Testis (tissue), 3 donors: Measurements from ENCODE around the gene CALHM2. TPM values are rescaled to one million over a fixed set of nuclear protein-coding genes. Genes with fewer than 3 reads are reported as not detected.

Source experiments
- DNase-seq: peaks from one replicate; pipeline ENCODE4 v3.0.0-alpha.2; 2019
- H3K27ac ChIP-seq, 2 donors: fragments of 200-600 bp; sonication (generic); one replicate each; pipeline ENCODE4 v1.5.1; 2019
- H3K27me3 ChIP-seq: fragments of 200-600 bp; sonication (generic); one replicate; pipeline ENCODE4 v1.5.1; 2019
- H3K36me3 ChIP-seq: fragments of 200-600 bp; sonication (generic); one replicate; pipeline ENCODE4 v1.5.1; 2017; ENCODE audit warnings: low read depth; ENCODE audit errors: missing control alignments
- H3K4me1 ChIP-seq: fragments of 200-600 bp; sonication (generic); one replicate; pipeline ENCODE4 v1.5.1; 2019
- H3K4me3 ChIP-seq, 2 donors: fragments of 200-600 bp; sonication (generic); one replicate each; pipeline ENCODE4 v1.5.1; 2017 to 2019
- H3K9me3 ChIP-seq: fragments of 200-600 bp; sonication (generic); one replicate; pipeline ENCODE4 v1.5.1; 2017
- CTCF ChIP-seq, 3 experiments: fragments of 450-650 bp in 2 of 3; fragments of 200-600 bp in 1 of 3; sonication (generic) in 1 of 3; IDR thresholded peaks; one replicate each; pipeline ENCODE4 v1.5.1; 2016 to 2019; ENCODE audit warnings: antibody characterized with exemption in 3 of 3, mild to moderate bottlenecking in 2 of 3, moderate library complexity in 1 of 3
- POLR2A ChIP-seq: fragments of 450-650 bp; IDR thresholded peaks from one replicate; pipeline ENCODE4 v1.6.1; 2017; ENCODE audit warnings: antibody characterized with exemption, mild to moderate bottlenecking, moderate library complexity
- WGBS, 2 donors: methylation state at CpG; one replicate each; pipeline ENCODE4 v1.1.5; 2018; 5-methylcytosine and 5-hydroxymethylcytosine counted together
- intact Hi-C: fragments of 100-400 bp; cut with DNase I; formaldehyde crosslinking; loops from one replicate; pipeline ENCODE4 v1.15.1; 2023; ENCODE audit warnings: low total_unique reads
- polyA plus RNA-seq: library from polyadenylated mRNA; stranded (reverse); fragments of 350-450 nt; fragmentation: Illumina TruSeq; extraction: RNeasy Lipid Tissue Mini Kit (QIAGEN cat#74804); gene quantifications from one replicate; pipeline ENCODE4 v1.2.3, GENCODE V29; 2014; ENCODE audit warnings: low read depth, low replicate concordance; ENCODE audit not compliant: insufficient read depth
- total RNA-seq, 2 donors: library from RNA; depleted of rRNA; stranded (reverse); fragments of >200 nt; gene quantifications; one replicate each; pipeline ENCODE4 v1.2.3, GENCODE V29; 2016

CALHM2 gene
- total and polyA plus RNA-seq, 3 donors from 2014 or later, result 43.5 to 78.6 (median 53.1) TPM

GRCh38 chr10:103465411-103466179 lies 13.4 kb upstream of the CALHM2 start:
- H3K36me3 ChIP-seq, result no peaks in the 10 kb centered on the region
- TF ChIP-seq CTCF (IDR thresholded peaks at IDR 0.05) (no peak), POLR2A (no peak)
- no peak overlapping the region for H3K27ac ChIP-seq
- intact Hi-C loops, result no loop called here
- H3K9me3 ChIP-seq, result no peaks in the 10 kb centered on the region
- H3K4me3 ChIP-seq, result no peak overlapping the region
- no peaks in the 10 kb centered on the region for H3K4me1 ChIP-seq
- WGBS, 2 donors, result 90 to 95% methylated on average over 14 of the region's 14 CpGs
- no peak for DNase-seq
- H3K27me3 ChIP-seq, result no peaks in the 10 kb centered on the region

DNA sequence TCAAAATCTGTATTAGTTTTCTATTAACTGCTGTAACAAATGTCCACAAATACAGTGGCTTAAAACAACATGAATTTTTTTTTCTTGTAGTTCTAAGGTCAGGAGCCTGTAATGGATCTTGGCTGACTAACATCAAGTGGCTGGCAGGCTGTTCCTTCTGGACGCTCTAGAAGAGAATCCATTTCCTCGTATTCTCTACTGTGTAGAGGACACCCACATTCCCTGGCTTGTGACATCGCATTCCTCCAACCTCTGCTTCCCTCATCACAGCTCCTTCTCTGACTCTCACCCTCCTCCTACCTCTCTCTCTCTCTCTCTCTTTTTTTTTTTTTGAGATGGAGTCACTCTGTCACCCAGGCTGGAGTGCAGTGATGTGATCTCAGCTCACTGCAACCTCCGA lies 11.3 kb upstream of the CALHM2 start:
- H3K27me3 ChIP-seq, result no peaks in the 10 kb centered on the region
- no peak for DNase-seq
- intact Hi-C loops, result no loop called here
- no peak for TF ChIP-seq CTCF (IDR thresholded peaks at IDR 0.05)
- no peak for TF ChIP-seq POLR2A
- no peak overlapping the region for H3K27ac ChIP-seq
- no peaks in the 10 kb centered on the region for H3K9me3 ChIP-seq
- 60 to 70% methylated on average over 4 of the region's 4 CpGs for WGBS, 2 donors
- H3K4me3 ChIP-seq, result no peak overlapping the region
- no peaks in the 10 kb centered on the region for H3K36me3 ChIP-seq
- no peaks in the 10 kb centered on the region for H3K4me1 ChIP-seq

GRCh38 chr10:103459615-103460014 lies 7.4 kb upstream of the CALHM2 start:
- no peak for DNase-seq
- TF ChIP-seq POLR2A, result no peak
- no peak for TF ChIP-seq CTCF (IDR thresholded peaks at IDR 0.05)

GRCh38 chr10:103458720-103459119 lies 6.5 kb upstream of the CALHM2 start, which contains the start of gene CALHM1:
CALHM1 (minus strand) TSS chr10:103458900; CDS start chr10:103458751, 149 bp downstream.
- Histone ChIP-seq H3K9me3 (no peaks in the 10 kb centered on the region), H3K4me1 (no peaks in the 10 kb centered on the region), H3K4me3 (no peak within 1 kb of the TSS), H3K36me3 (no peaks in the 10 kb centered on the region), H3K27ac (no peak within 1 kb of the TSS), H3K27me3 (no peaks in the 10 kb centered on the region)
- no peak for TF ChIP-seq POLR2A
- TF ChIP-seq CTCF (IDR thresholded peaks at IDR 0.05), result no peak
- DNase-seq, result no peak
- WGBS, 2 donors, result 60 to 82% methylated on average over 3 to 9 of the region's 9 CpGs
- intact Hi-C loops, result no loop called here

More at GRCh38 chr10:103459615-103460014, 7.4 kb upstream of the CALHM2 start:
- Histone ChIP-seq H3K4me1 (no peaks in the 10 kb centered on the region), H3K4me3 (no peak overlapping the region), H3K27ac (no peak overlapping the region), H3K9me3 (no peaks in the 10 kb centered on the region), H3K27me3 (no peaks in the 10 kb centered on the region), H3K36me3 (no peaks in the 10 kb centered on the region)
- 76 to 93% methylated on average over 2 to 4 of the region's 4 CpGs for WGBS, 2 donors
- intact Hi-C loops, result no loop called here
